Fibroblast of pulmonary artery (primary cell): ENCODE measurements around the gene ITFG2.

ENCODE experiments used
- DNase-seq: peaks from one replicate; pipeline ENCODE4 v3.0.0-alpha.2; 2010; ENCODE audit warnings: low read depth
- H3K4me3 ChIP-seq: replicated peaks from 2 replicates; pipeline ENCODE4 v1.5.1; 2011; ENCODE audit warnings: low read depth, mild to moderate bottlenecking, control low read depth, low read length, moderate library complexity
- TF ChIP-seq, protein P1 (sequence below): IDR thresholded peaks from 2 replicates; pipeline ENCODE4 v1.5.1; 2011; ENCODE audit warnings: mild to moderate bottlenecking, control low read depth, low read length, inconsistent platforms; ENCODE audit errors: missing control alignments

The ITFG2 gene

DNA sequence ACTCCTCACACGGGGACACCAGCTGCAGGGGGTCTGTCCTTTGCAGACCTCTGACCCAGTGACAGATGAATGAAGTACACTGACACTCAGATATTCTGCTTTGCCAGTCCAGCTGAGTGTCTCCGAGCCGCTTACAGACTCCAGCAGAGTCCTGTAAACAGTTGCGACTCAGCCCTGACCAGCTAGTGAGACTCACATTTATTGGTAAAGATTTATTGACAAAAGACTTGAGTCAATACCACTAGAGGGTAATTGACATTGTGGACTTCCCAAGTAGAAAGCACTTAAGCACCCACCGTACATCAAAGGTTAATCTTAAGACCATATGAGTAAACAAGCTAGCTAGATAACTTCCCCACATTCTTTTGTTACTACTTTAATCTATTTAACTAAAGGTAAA lies 27.5 kb upstream of the ITFG2 start:
- H3K4me3 ChIP-seq: no peak overlapping the region
- no peak for DNase-seq
- TF ChIP-seq, protein P1, sequence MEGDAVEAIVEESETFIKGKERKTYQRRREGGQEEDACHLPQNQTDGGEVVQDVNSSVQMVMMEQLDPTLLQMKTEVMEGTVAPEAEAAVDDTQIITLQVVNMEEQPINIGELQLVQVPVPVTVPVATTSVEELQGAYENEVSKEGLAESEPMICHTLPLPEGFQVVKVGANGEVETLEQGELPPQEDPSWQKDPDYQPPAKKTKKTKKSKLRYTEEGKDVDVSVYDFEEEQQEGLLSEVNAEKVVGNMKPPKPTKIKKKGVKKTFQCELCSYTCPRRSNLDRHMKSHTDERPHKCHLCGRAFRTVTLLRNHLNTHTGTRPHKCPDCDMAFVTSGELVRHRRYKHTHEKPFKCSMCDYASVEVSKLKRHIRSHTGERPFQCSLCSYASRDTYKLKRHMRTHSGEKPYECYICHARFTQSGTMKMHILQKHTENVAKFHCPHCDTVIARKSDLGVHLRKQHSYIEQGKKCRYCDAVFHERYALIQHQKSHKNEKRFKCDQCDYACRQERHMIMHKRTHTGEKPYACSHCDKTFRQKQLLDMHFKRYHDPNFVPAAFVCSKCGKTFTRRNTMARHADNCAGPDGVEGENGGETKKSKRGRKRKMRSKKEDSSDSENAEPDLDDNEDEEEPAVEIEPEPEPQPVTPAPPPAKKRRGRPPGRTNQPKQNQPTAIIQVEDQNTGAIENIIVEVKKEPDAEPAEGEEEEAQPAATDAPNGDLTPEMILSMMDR: no peak

DNA sequence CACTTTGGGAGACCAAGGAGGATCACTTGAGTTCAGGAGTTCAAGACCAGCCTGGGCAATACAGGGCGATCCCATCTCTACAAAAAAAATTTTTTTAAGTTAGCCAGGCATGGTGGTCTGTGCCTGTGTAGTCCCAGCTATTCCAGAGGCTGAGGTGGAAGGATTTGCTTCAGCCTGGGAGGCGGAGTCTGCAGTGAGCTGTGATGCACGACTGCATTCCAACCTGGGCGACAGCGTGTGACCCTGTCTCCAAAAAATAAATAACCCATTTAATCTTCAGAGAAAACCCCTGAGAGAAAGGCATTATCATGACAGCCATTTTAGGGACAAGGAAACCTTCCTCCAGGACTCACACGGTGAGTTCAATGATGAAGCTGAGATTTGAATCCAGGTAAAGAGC lies 21.4 kb upstream of the ITFG2 start:
- no peak overlapping the region for H3K4me3 ChIP-seq
- DNase-seq: no peak
- TF ChIP-seq, protein P1: no peak

DNA sequence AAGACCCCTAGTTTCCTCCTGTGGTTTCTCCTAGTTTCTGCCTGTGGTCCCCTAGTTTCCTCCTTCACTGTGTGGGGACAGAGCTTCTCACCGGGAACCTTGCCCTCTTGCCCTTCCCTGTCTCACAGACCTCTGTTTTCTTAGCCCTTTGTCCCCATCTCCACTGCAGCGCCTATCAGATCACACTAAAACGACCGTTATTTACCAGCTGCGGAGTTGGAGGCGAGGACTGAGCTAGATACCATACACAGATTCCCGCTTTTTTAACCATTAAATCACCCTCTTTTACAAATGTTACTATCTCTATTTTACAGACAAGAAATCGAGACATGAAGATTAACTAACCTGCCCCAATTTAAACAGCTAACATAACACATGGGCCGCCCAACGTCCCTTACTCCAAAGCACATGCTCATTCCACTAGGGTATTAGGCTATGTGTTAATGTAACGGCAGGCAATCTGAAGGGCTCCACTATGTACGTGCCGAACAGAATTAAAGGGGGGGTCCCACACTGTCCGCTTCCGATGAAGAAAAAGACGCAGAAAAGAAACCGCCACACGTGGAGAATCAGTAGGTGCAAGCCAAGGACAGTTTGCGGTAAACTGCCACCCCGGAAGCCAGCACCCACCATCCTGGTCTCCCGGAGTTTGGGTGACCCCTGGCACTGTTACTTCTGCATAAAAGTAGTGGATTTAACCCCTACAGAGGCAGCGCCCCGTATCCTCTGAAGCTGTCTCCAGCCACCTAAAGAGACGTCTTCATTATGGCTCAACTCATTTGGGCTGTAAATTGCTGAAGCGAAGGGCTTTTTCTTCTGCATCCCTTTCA lies 19.6 kb upstream of the ITFG2 start:
- H3K4me3 ChIP-seq: no peak overlapping the region
- DNase-seq: no peak
- TF ChIP-seq, protein P1: no peak

DNA sequence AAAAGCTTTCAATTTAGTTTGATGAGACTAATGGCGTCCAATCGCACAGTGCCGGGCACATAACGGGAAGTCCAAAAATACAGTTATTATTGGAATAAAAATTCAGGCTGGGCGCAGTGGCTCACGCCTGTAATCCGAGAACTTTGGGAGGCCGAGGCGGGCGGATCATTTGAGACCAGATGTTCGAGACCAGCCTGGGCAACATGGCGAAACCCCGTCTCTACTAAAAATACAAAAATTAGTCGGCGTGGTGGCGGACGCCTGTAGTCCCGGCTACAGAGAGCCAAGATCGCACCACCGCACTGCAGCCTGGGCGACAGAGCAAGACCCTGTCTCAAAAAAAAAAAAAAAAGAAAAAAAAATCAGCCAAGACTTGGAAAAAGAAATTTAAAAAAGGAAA lies 18.9 kb upstream of the ITFG2 start:
- TF ChIP-seq, protein P1: no peak
- DNase-seq: no peak
- no peak overlapping the region for H3K4me3 ChIP-seq

DNA sequence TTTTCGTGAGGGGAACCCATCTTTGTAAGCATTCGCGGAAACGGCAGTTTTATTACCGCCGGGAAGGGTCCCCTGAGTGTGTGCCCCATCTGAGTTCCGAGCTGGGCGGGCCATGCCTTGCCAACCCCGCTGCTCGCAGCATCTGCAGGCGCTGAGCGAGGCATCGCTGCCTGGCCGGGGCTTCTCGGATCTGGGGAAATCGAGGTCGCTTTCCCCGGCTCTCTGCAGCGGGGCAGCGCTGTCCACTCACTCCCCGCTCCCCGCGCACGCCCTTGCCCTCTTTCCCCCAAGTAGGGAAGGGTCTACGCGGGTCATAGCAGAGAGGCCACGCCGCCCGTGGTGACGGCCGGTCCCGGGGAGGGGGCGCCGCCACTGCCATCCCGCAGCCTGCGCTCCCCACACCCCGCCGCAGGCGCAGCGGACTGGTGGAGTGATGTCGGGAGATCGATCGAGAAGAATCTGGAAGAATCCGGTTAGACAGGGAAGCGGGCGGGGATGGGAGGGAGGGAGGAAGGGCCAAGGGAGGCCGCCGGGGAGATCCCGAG lies 18.2 kb upstream of the ITFG2 start:
- peak; percentile 38 for DNase-seq
- TF ChIP-seq, protein P1: no peak

DNA sequence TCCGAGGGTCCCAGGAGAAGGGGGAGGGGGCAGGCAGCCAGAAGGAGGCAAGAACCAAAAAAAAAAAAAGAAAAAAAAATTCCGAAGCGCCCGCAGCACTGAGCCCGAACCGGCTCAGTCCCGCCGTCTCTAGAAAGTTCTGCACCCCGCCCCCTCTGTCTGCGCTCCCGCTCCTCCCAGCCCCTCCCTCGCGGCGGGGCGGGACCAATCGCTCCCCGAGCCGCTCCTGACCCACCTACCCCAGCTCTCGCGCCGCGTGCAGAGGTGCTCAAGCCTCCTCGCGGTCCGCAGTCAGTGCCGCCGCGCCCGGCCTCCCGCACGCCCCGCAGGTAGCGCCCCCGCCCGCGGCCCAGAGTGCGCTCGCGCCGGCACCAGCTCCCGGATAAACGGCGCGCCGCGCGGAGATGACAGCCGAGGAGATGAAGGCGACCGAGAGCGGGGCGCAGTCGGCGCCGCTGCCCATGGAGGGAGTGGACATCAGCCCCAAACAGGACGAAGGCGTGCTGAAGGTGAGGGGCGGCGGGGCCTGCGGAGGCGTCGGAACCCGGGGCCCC lies 17.7 kb upstream of the ITFG2 start, which contains the start of gene FKBP4:
FKBP4 (plus strand) TSS at position 235 of the 554 bp plus-strand sequence; CDS start at position 405, 170 bp downstream.
- peak within 1 kb of the TSS; percentile 83 for H3K4me3 ChIP-seq
- TF ChIP-seq, protein P1: no peak
- DNase-seq: peak; percentile 80

More for the DNA sequence above, 18.2 kb upstream of the ITFG2 start:
- peak overlapping the region; percentile 83 for H3K4me3 ChIP-seq
